Lung (tissue), 12 donors: Measurements from ENCODE around the gene AFAP1. TPM values are rescaled to one million over a fixed set of nuclear protein-coding genes. Genes with fewer than 3 reads are reported as not detected.

Experiments
- ATAC-seq: fragments of 200-7000 bp; cut with Tn5 transposase; one replicate; pipeline ENCODE4 v1.9.1; 2020; ENCODE audit warnings: moderate number of reproducible peaks; ENCODE audit not compliant: insufficient read depth, low FRiP score
- DNase-seq, 3 donors: peaks; one replicate each; pipeline ENCODE4 v3.0.0-alpha.2; 2013 to 2017
- H3K27ac ChIP-seq, 2 donors: one replicate each; pipeline ENCODE4 v1.5.1; 2013; ENCODE audit warnings: mild to moderate bottlenecking in 2 of 2, moderate library complexity in 2 of 2, control low read depth in 1 of 2, inconsistent platforms in 1 of 2, low read depth in 1 of 2, low read length in 1 of 2
- H3K27me3 ChIP-seq, 3 donors: one replicate each; pipeline ENCODE4 v1.5.1; 2013; ENCODE audit warnings: low read length in 2 of 3; ENCODE audit not compliant: control insufficient read depth in 3 of 3, insufficient read depth in 3 of 3
- H3K36me3 ChIP-seq, 4 donors: one replicate each; pipeline ENCODE4 v1.5.1; 2013; ENCODE audit warnings: low read length in 4 of 4, mild to moderate bottlenecking in 1 of 4, moderate library complexity in 1 of 4; ENCODE audit not compliant: control insufficient read depth in 4 of 4, insufficient read depth in 4 of 4
- H3K4me1 ChIP-seq, 5 donors: one replicate each; pipeline ENCODE4 v1.5.1; 2013; ENCODE audit warnings: low read length in 5 of 5, mild to moderate bottlenecking in 2 of 5, moderate library complexity in 1 of 5; ENCODE audit not compliant: control insufficient read depth in 5 of 5, insufficient read depth in 5 of 5
- H3K4me3 ChIP-seq: one replicate; pipeline ENCODE4 v1.5.1; 2013; ENCODE audit warnings: mild to moderate bottlenecking, control low read depth, moderate library complexity
- H3K9ac ChIP-seq, 2 donors: one replicate each; pipeline ENCODE4 v1.5.1; 2013; ENCODE audit warnings: low read length in 2 of 2, control low read depth in 1 of 2; ENCODE audit not compliant: insufficient read depth in 1 of 2
- H3K9me3 ChIP-seq, 4 donors: one replicate each; pipeline ENCODE4 v1.5.1; 2013; ENCODE audit warnings: low read length in 3 of 4, mild to moderate bottlenecking in 1 of 4, moderate library complexity in 1 of 4; ENCODE audit not compliant: control insufficient read depth in 4 of 4, insufficient read depth in 3 of 4
- WGBS, 2 donors: extraction: QIAGEN DNeasy Blood & Tissue Kit; methylation state at CpG; one replicate each; pipeline ENCODE4 v1.1.7; 2013; 5-methylcytosine and 5-hydroxymethylcytosine counted together
- polyA plus RNA-seq, 2 donors: library from polyadenylated mRNA; stranded (reverse); fragments of 200-250 nt; gene quantifications; one replicate each; pipeline ENCODE4 v1.2.1, GENCODE V29; 2013
- total RNA-seq, 2 donors: library from RNA; depleted of rRNA in 1 of 2; stranded (reverse); fragments of >200 nt in 1 of 2; gene quantifications; one replicate each; pipeline ENCODE4 v1.2.1, GENCODE V29; 2014 to 2021
- TF ChIP-seq, protein P1 (sequence below): IDR thresholded peaks from 2 replicates; pipeline ENCODE4 v1.5.1; 2012; ENCODE audit warnings: mild to moderate bottlenecking; ENCODE audit errors: control extremely low read depth, extremely low read depth
- donor health status: control.
- donor health status: control.
- donor health status: Bipolar disorder and iron deficiency.
- donor health status: healthy.
- donor health status: DM: yes; HTN: yes; CAD: no.

The AFAP1 gene
- total and polyA plus RNA-seq, 4 donors = 5.3 to 34.1 (median 12.3) TPM

DNA sequence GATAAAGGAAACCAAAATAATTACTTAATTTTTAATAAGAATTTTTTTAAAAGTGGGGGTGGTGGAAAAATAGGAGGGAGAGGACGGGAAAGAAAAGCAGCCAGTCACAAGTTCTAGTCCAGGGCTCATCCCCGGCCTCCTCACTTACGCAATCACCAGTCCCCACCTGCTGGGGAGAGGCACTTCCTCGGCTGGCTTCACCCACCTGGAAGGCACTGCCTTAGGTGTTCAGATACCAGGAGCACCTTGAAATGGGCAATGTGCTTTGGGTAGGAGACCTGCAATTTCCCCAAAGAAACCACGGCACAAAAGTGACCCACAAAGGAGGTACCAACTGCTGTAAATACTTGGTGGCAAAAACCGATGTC lies 23.8 kb downstream of the AFAP1 start:
- ATAC-seq = no peak
- no peak overlapping the region for H3K4me3 ChIP-seq
- 61 to 62% methylated on average over 6 of the region's 6 CpGs for WGBS, 2 donors
- no peak for DNase-seq
- TF ChIP-seq, protein P1, sequence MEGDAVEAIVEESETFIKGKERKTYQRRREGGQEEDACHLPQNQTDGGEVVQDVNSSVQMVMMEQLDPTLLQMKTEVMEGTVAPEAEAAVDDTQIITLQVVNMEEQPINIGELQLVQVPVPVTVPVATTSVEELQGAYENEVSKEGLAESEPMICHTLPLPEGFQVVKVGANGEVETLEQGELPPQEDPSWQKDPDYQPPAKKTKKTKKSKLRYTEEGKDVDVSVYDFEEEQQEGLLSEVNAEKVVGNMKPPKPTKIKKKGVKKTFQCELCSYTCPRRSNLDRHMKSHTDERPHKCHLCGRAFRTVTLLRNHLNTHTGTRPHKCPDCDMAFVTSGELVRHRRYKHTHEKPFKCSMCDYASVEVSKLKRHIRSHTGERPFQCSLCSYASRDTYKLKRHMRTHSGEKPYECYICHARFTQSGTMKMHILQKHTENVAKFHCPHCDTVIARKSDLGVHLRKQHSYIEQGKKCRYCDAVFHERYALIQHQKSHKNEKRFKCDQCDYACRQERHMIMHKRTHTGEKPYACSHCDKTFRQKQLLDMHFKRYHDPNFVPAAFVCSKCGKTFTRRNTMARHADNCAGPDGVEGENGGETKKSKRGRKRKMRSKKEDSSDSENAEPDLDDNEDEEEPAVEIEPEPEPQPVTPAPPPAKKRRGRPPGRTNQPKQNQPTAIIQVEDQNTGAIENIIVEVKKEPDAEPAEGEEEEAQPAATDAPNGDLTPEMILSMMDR = no peak
- H3K9ac ChIP-seq = no peak overlapping the region
- H3K27me3 ChIP-seq = no peaks in the 10 kb centered on the region
- peaks cover 0 to 2% (median 0%) of the 10 kb centered on the region in 4 donors for H3K9me3 ChIP-seq
- peaks cover 0 to 16% (median 13%) of the 10 kb centered on the region in 5 donors for H3K4me1 ChIP-seq
- H3K36me3 ChIP-seq = peaks cover 0 to 4% (median 0%) of the 10 kb centered on the region in 4 donors
- no peak overlapping the region for H3K27ac ChIP-seq

DNA sequence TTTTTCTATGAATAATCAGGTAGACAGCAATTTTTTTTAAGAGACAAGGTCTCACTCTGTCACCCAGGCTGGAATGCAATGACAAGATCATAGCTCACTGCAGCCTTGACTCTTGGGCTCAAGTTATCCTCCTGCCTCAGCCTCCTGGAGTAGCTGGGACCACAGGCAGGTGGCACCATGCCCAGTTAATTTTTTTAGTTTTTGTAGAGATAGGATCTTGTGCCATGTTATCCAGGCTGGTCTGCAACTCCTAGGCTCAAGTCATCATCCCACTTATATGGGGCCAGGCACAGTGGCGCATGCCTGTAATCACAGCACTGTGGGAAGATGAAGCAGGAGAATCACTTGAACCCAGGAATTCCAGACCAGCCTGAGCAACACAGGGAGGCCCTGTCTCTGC lies 26.8 kb downstream of the AFAP1 start:
- ATAC-seq = no peak
- peaks cover 0 to 36% (median 24%) of the 10 kb centered on the region in 5 donors for H3K4me1 ChIP-seq
- 100% methylated on average over 1 of the region's 1 CpG for WGBS, 2 donors

DNA sequence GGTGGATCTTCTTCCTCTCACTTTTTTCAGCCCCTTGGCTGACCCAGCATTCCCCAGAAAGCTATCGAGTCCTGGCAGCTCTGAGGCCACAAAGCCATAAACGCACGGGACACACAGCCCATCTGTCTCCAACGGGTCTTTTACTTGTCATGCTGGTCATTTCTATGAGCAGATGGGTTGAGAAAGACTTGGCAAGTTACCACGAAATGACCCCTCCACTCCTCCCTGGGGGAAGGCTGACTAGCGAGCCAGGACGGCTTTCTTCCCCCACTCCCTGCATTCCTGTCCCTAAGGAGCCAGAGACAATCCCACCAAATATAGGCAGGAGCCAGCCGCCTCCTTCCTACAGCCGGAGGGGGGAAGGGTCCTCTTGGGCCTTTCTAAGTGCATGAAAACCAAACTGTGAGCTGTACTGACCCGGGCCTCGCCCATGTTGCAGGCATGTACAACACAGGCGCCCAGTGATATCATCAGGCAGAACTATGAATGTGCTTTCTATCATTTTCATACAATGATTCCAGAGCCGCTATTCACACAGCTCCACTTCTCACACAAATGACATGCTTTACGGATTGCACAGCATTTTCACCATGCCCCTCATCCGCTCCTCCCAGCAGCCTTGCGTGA lies 28.6 kb downstream of the AFAP1 start:
- Histone ChIP-seq H3K36me3 (no peaks in the 10 kb centered on the region), H3K9me3 (no peaks in the 10 kb centered on the region), H3K9ac (peak overlapping the region; percentile 4 to 83), H3K4me3 (no peak overlapping the region), H3K27me3 (no peaks in the 10 kb centered on the region), H3K27ac (peak overlapping the region; percentile 53 to 81), H3K4me1 (peaks cover 0 to 48% (median 25%) of the 10 kb centered on the region in 5 donors)
- DNase-seq (peak; percentile 96 to 99 (median 98)), ATAC-seq (no peak)
- TF ChIP-seq, protein P1 = no peak
- 59 to 64% methylated on average over 16 of the region's 16 CpGs for WGBS, 2 donors

More for the DNA sequence above, 26.8 kb downstream of the AFAP1 start:
- Histone ChIP-seq H3K4me3 (no peak overlapping the region), H3K9ac (no peak overlapping the region), H3K27me3 (no peaks in the 10 kb centered on the region), H3K27ac (no peak overlapping the region), H3K9me3 (peaks cover 0 to 2% (median 0%) of the 10 kb centered on the region in 4 donors), H3K36me3 (peaks cover 0 to 2% (median 0%) of the 10 kb centered on the region in 4 donors)
- no peak for DNase-seq
- TF ChIP-seq, protein P1 = no peak
